ENCODE results near the gene MYO5A.

- TF ChIP-seq CTCF (IDR thresholded peaks at IDR 0.05) = no peak
- no peak for TF ChIP-seq EP300 (IDR thresholded peaks at IDR 0.05)
These were observed 113.1 kb downstream of the MYO5A start for GRCh38 chr15:52415628-52416027.
